K562 (cell line): ENCODE data around the gene GOT2. TPM values are rescaled to one million over a fixed set of nuclear protein-coding genes. Genes with fewer than 3 reads are reported as not detected.

ENCODE experiments used
- HNRNPH1 ChIP-seq: fragments of 200-400 bp; formaldehyde crosslinking; optimal IDR thresholded peaks from 2 replicates; pipeline ENCODE3; 2017; ENCODE audit warnings: low read depth, mild to moderate bottlenecking, low read length, moderate library complexity
- STAT5B ChIP-seq: fragments of 250-450 bp; sonication (Bioruptor Pico); IDR thresholded peaks from 2 replicates; pipeline ENCODE4 v1.8.0; 2021; ENCODE audit warnings: mild to moderate bottlenecking, inconsistent platforms
- ZBTB17 ChIP-seq: fragments of 450-650 bp; formaldehyde crosslinking; IDR thresholded peaks from 2 replicates; pipeline ENCODE4 v1.4.0; 2020; ENCODE audit warnings: mild to moderate bottlenecking
- ZNF668 ChIP-seq: fragments of 250-450 bp; sonication (Bioruptor Pico); IDR thresholded peaks from 2 replicates; pipeline ENCODE4 v1.8.0; 2022; ENCODE audit warnings: mild to moderate bottlenecking, inconsistent platforms
- polyA plus RNA-seq, 8 experiments: library from polyadenylated mRNA; depleted of rRNA in 4 of 8; stranded (reverse) in 5 of 8; unstranded in 3 of 8; fragments of >200 nt; fragmentation: Nextera tagmentation in 2 of 8; fragmentation: Illumina TruSeq in 1 of 8; extraction: Ambion mirVana in 2 of 8; extraction: Trizol in 1 of 8; gene quantifications; 2 replicates each; pipeline versions ENCODE4 v1.2.1 to v1.2.3, GENCODE V29; 2011 to 2014; ENCODE audit warnings: inconsistent platforms in 1 of 8, missing spikeins in 1 of 8
- total RNA-seq, 7 experiments: library from RNA; depleted of rRNA in 6 of 7; stranded (reverse); fragments of >200 nt in 6 of 7; fragmentation: Illumina TruSeq in 2 of 7; extraction: Trizol in 2 of 7; gene quantifications; 2 replicates each; pipeline versions ENCODE4 v1.2.1 to v1.2.3, GENCODE V29; 2011 to 2021; ENCODE audit warnings: low replicate concordance in 1 of 7
- TF ChIP-seq, protein P1 (sequence below): IDR thresholded peaks from 3 replicates; pipeline ENCODE4 v1.6.1; 2011; ENCODE audit warnings: borderline replicate concordance, mild to moderate bottlenecking, moderate library complexity; ENCODE audit not compliant: insufficient read length; ENCODE audit errors: extremely low read depth
- TF ChIP-seq, protein P2 (sequence below), 2 experiments: IDR thresholded peaks; 2 replicates each; pipeline ENCODE4 v1.6.1; 2011; ENCODE audit warnings: borderline replicate concordance in 1 of 2, control low read depth in 1 of 2, low read depth in 1 of 2, low read length in 1 of 2, mild to moderate bottlenecking in 1 of 2, mixed read lengths in 1 of 2, moderate library complexity in 1 of 2; ENCODE audit not compliant: insufficient read depth in 1 of 2, insufficient read length in 1 of 2, poor library complexity in 1 of 2, severe bottlenecking in 1 of 2; ENCODE audit errors: extremely low read depth in 1 of 2

GOT2 gene
- total and polyA plus RNA-seq, 9 of the 15 experiments (the other 6 are each of a cell fraction or from before 2014, with no cell fraction given) = 43.1 to 190 (median 80.2) TPM

DNA sequence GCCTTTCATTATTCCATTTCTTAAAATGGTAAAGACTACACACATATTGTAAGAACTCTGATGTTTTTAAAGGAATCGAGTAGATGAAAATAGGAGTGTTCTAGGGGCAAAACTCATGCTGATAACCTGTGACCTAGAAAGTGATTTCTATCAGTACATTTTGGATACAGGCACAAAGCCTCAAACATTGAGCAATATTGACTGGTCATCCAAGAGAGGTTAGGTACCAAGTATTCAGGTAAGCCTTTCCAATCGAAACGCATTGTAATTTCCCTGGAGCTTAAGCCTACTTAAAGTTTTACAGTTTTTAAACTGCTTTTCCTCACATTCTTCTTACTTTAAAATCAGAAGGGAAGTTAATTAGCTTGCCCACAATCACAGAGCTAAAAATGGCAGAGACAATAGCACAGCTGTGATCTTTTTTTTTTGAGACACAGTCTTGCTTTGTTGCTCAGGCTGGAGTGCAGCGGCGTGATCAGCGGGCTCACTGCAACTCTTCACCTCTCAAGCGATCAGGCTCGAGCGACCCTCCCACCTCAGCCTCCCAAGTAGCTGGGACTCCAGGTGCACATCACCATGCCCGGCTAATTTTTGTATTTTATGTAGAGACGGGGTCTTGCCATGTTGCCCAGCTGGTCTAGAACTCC lies 3.3 kb downstream of the GOT2 start (continued):
- TF ChIP-seq, protein P1, sequence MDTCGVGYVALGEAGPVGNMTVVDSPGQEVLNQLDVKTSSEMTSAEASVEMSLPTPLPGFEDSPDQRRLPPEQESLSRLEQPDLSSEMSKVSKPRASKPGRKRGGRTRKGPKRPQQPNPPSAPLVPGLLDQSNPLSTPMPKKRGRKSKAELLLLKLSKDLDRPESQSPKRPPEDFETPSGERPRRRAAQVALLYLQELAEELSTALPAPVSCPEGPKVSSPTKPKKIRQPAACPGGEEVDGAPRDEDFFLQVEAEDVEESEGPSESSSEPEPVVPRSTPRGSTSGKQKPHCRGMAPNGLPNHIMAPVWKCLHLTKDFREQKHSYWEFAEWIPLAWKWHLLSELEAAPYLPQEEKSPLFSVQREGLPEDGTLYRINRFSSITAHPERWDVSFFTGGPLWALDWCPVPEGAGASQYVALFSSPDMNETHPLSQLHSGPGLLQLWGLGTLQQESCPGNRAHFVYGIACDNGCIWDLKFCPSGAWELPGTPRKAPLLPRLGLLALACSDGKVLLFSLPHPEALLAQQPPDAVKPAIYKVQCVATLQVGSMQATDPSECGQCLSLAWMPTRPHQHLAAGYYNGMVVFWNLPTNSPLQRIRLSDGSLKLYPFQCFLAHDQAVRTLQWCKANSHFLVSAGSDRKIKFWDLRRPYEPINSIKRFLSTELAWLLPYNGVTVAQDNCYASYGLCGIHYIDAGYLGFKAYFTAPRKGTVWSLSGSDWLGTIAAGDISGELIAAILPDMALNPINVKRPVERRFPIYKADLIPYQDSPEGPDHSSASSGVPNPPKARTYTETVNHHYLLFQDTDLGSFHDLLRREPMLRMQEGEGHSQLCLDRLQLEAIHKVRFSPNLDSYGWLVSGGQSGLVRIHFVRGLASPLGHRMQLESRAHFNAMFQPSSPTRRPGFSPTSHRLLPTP = no peak
- TF ChIP-seq ZBTB17 = no peak
- TF ChIP-seq STAT5B (CRISPR knock-in tag) = no peak
- TF ChIP-seq ZNF668 (CRISPR knock-in tag) = no peak
- TF ChIP-seq, protein P2, sequence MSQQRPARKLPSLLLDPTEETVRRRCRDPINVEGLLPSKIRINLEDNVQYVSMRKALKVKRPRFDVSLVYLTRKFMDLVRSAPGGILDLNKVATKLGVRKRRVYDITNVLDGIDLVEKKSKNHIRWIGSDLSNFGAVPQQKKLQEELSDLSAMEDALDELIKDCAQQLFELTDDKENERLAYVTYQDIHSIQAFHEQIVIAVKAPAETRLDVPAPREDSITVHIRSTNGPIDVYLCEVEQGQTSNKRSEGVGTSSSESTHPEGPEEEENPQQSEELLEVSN (IDR thresholded peaks at IDR 0.05; ENCODE audit: borderline replicate concordance in 1 of 2, extremely low read depth in 1 of 2, insufficient read depth in 1 of 2, insufficient read length in 1 of 2, low read depth in 1 of 2, low read length in 1 of 2, poor library complexity in 1 of 2, severe bottlenecking in 1 of 2) = no peak
- TF ChIP-seq HNRNPH1 = no peak
